Fibroblast of the aortic adventitia (primary cell): ENCODE results near the gene LNX2. TPM values are rescaled to one million over a fixed set of nuclear protein-coding genes. Genes with fewer than 3 reads are reported as not detected.

Experiments
- DNase-seq: peaks from one replicate; pipeline ENCODE4 v3.0.0-alpha.2; 2010; ENCODE audit warnings: low read depth
- H3K4me3 ChIP-seq: 2 replicates; pipeline ENCODE4 v1.5.1; 2011; ENCODE audit warnings: low read depth, mild to moderate bottlenecking, control low read depth, low read length, moderate library complexity
- CTCF ChIP-seq: IDR thresholded peaks from 2 replicates; pipeline ENCODE4 v1.5.1; 2011; ENCODE audit warnings: mild to moderate bottlenecking, low read length, control low read depth, inconsistent platforms; ENCODE audit not compliant: insufficient read depth
- total RNA-seq: library from RNA; depleted of rRNA; stranded (reverse); fragments of >200 nt; gene quantifications from 2 replicates; pipeline ENCODE4 v1.2.3, GENCODE V29; 2012; ENCODE audit warnings: low replicate concordance

LNX2 gene
- 6.1 TPM in 2 replicates for total RNA-seq

GRCh38 chr13:27620377-27621115, at the start of gene LNX2:
LNX2 (minus strand) TSS chr13:27620529; CDS start chr13:27581703, 38,826 bp downstream.
- peak within 1 kb of the TSS; percentile 84 for H3K4me3 ChIP-seq
- peak; percentile 94 for DNase-seq
- TF ChIP-seq CTCF, result no peak

GRCh38 chr13:27667946-27668345, 47.6 kb upstream of the LNX2 start:
- H3K4me3 ChIP-seq, result no peak overlapping the region
- peak; percentile 56 for DNase-seq
- TF ChIP-seq CTCF, result no peak

GRCh38 chr13:27666951-27667350, 46.6 kb upstream of the LNX2 start:
- DNase-seq, result no peak
- TF ChIP-seq CTCF, result no peak
- H3K4me3 ChIP-seq, result no peak overlapping the region

- no peak overlapping the region for H3K4me3 ChIP-seq
- no peak for TF ChIP-seq CTCF
- no peak for DNase-seq
Measured at GRCh38 chr13:27665761-27666160, 45.4 kb upstream of the LNX2 start.

- peak; percentile 17 for DNase-seq
- H3K4me3 ChIP-seq, result no peak overlapping the region
- TF ChIP-seq CTCF, result peak; percentile 30
Measured at GRCh38 chr13:27665333-27665732, 45.0 kb upstream of the LNX2 start.

GRCh38 chr13:27663947-27664346, 43.6 kb upstream of the LNX2 start:
- no peak overlapping the region for H3K4me3 ChIP-seq
- TF ChIP-seq CTCF, result no peak
- no peak for DNase-seq
